ENCODE data around the gene ZBTB39.

GRCh38 chr12:56996793-56997545 lies 9.4 kb downstream of the ZBTB39 start:
- TF ChIP-seq, protein P1, sequence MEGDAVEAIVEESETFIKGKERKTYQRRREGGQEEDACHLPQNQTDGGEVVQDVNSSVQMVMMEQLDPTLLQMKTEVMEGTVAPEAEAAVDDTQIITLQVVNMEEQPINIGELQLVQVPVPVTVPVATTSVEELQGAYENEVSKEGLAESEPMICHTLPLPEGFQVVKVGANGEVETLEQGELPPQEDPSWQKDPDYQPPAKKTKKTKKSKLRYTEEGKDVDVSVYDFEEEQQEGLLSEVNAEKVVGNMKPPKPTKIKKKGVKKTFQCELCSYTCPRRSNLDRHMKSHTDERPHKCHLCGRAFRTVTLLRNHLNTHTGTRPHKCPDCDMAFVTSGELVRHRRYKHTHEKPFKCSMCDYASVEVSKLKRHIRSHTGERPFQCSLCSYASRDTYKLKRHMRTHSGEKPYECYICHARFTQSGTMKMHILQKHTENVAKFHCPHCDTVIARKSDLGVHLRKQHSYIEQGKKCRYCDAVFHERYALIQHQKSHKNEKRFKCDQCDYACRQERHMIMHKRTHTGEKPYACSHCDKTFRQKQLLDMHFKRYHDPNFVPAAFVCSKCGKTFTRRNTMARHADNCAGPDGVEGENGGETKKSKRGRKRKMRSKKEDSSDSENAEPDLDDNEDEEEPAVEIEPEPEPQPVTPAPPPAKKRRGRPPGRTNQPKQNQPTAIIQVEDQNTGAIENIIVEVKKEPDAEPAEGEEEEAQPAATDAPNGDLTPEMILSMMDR (IDR thresholded peaks at IDR 0.05; ENCODE audit: low read depth, low read length) = no peak
- TF ChIP-seq EZH2phosphoT487 (IDR thresholded peaks at IDR 0.05; ENCODE audit: low read depth) = no peak
